Measurements from ENCODE around the gene LDB2. TPM values are rescaled to one million over a fixed set of nuclear protein-coding genes. Genes with fewer than 3 reads are reported as not detected.

Gene LDB2
- total and polyA plus RNA-seq, 2 of the 8 experiments (the other 6 are each of a cell fraction or from before 2014, with no cell fraction given) = 57.0 to 140 TPM

- Histone ChIP-seq H3K4me1 (replicated peaks in 1 of 4; ENCODE audit: control insufficient read depth in 3 of 4, insufficient read depth in 4 of 4, low read length in 3 of 4) (peaks cover 0 to 2% (median 0%) of the 10 kb centered on the region in 4 experiments; a peak in 2 of 7 replicates), H2BK20ac (ENCODE audit: low read length) (no peak overlapping the region), H3K79me1 (ENCODE audit: low read depth, low read length) (no peaks in the 10 kb centered on the region), H3K56ac (replicated peaks; ENCODE audit: insufficient read length, low read depth, low read length) (no peak overlapping the region), H2BK5ac (ENCODE audit: low read depth, low read length) (no peak overlapping the region), H4K5ac (ENCODE audit: insufficient read length, low read depth, low read length) (no peak overlapping the region), H3K9ac (replicated peaks in 1 of 4; ENCODE audit: extremely low read depth in 1 of 4, low read depth in 3 of 4, low read length in 3 of 4) (no peak overlapping the region), H3K23ac (ENCODE audit: insufficient read length) (no peak overlapping the region), H3K27me3 (replicated peaks in 1 of 4; ENCODE audit: control insufficient read depth in 3 of 4, extremely low read depth in 1 of 4, insufficient read depth in 3 of 4, low read length in 3 of 4) (no peaks in the 10 kb centered on the region), H3K23me2 (ENCODE audit: low read depth, low read length) (no peaks in the 10 kb centered on the region), H4K8ac (ENCODE audit: extremely low read depth, insufficient read depth, low read length) (no peak overlapping the region), H2AFZ (ENCODE audit: low read length) (no peak overlapping the region), H3K4ac (replicated peaks; ENCODE audit: insufficient read length, low read depth, low read length) (no peak overlapping the region), H3K18ac (ENCODE audit: extremely low read depth, low read length) (no peak overlapping the region), H3K9me3 (ENCODE audit: insufficient read depth in 2 of 2, low read depth in 1 of 2, low read length in 1 of 2) (no peaks in the 10 kb centered on the region), H4K20me1 (replicated peaks in 1 of 2; ENCODE audit: control insufficient read depth in 1 of 2, insufficient read depth in 2 of 2, low read length in 2 of 2) (no peaks in the 10 kb centered on the region), H4K91ac (replicated peaks; ENCODE audit: insufficient read length, low read length) (no peak overlapping the region), H3K79me2 (ENCODE audit: control insufficient read depth in 1 of 2, insufficient read depth in 2 of 2, low read length in 2 of 2) (no peaks in the 10 kb centered on the region), H3K4me3 (ENCODE audit: extremely low read depth in 1 of 4, insufficient read depth in 2 of 4, low read depth in 3 of 4, low read length in 4 of 4) (no peak overlapping the region), H2BK120ac (replicated peaks; ENCODE audit: low read depth, low read length) (no peak overlapping the region), H3K36me3 (ENCODE audit: control insufficient read depth in 2 of 4, insufficient read depth in 4 of 4, low read length in 3 of 4) (no peaks in the 10 kb centered on the region), H2BK15ac (ENCODE audit: low read length) (no peak overlapping the region), H2AK5ac (ENCODE audit: low read depth, low read length) (no peak overlapping the region), H3K27ac (ENCODE audit: low read depth, low read length) (no peak overlapping the region), H3K14ac (ENCODE audit: insufficient read length) (no peak overlapping the region), H2BK12ac (ENCODE audit: low read depth, low read length) (no peak overlapping the region), H3K4me2 (ENCODE audit: insufficient read depth in 1 of 2, low read depth in 2 of 2, low read length in 2 of 2) (no peak overlapping the region)
- WGBS, 2 experiments (ENCODE audit: extremely low coverage in 1 of 2, insufficient coverage in 1 of 2, insufficient read length in 1 of 2, insufficient replicate concordance in 2 of 2, low coverage in 1 of 2, low lambda C conversion rate in 2 of 2, missing lambda C conversion rate in 1 of 2) = 95% methylated on average over 8 of the region's 8 CpGs; no CpG with 5 or more reads in 1 of the 2 experiments
- CTCF ChIA-PET (ENCODE audit: partially characterized antibody) = interaction anchor here (1.1 to 1.5 kb wide), 2 partner anchors 9 to 15 kb away, joined by 3 to 5 read pairs; no protein-coding TSS in a partner anchor
- TF ChIP-seq ATF2 (IDR thresholded peaks at IDR 0.05; ENCODE audit: low read length) (no peak), EP300 (IDR thresholded peaks at IDR 0.05; ENCODE audit: borderline replicate concordance in 1 of 2, low read depth in 2 of 2, low read length in 2 of 2) (no peak), E2F6 (IDR thresholded peaks at IDR 0.05) (no peak), SP1 (IDR thresholded peaks at IDR 0.05; ENCODE audit: low read depth, low read length) (no peak), CBX8 (IDR thresholded peaks at IDR 0.05; ENCODE audit: borderline replicate concordance, low read depth, low read length) (no peak), CREB1 (IDR thresholded peaks at IDR 0.05) (no peak), BACH1 (IDR thresholded peaks at IDR 0.05; ENCODE audit: low read length) (no peak)
- TF ChIP-seq, protein P1, sequence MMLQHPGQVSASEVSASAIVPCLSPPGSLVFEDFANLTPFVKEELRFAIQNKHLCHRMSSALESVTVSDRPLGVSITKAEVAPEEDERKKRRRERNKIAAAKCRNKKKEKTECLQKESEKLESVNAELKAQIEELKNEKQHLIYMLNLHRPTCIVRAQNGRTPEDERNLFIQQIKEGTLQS (IDR thresholded peaks at IDR 0.05; ENCODE audit: insufficient read depth, low read depth, low read length) = no peak
- FAIRE-seq (no peak), DNase-seq (ENCODE audit: low read depth in 1 of 2, low spot score in 2 of 2) (no peak)
- POLR2A ChIA-PET (ENCODE audit: partially characterized antibody) = no interaction called here
These were observed 212.9 kb downstream of the LDB2 start for GRCh38 chr4:16685536-16685935.

All from H1 (cell line).